Effector CD4-positive, alpha-beta T cell (primary cell): ENCODE data around the gene SESN1.
A peak's percentile ranks its signal among the peaks of the same experiment; 100 is the strongest.

ENCODE experiments used
- DNase-seq: peaks from one replicate; pipeline ENCODE4 v3.0.0-alpha.2; 2020

Gene SESN1

GRCh38 chr6:108953681-108954080 is 141.0 kb downstream of the SESN1 start:
- no peak for DNase-seq

- DNase-seq: no peak
Observed at GRCh38 chr6:108952776-108953486, 141.7 kb downstream of the SESN1 start.

GRCh38 chr6:108951351-108951953 is 143.2 kb downstream of the SESN1 start:
- DNase-seq: no peak

- DNase-seq: no peak
Observed at GRCh38 chr6:108948181-108948661, 146.4 kb downstream of the SESN1 start.

GRCh38 chr6:108947114-108947854 is 147.4 kb downstream of the SESN1 start:
- DNase-seq: no peak

- no peak for DNase-seq
Observed at GRCh38 chr6:108946695-108947094, 148.0 kb downstream of the SESN1 start.

GRCh38 chr6:108945681-108946159 is 148.9 kb downstream of the SESN1 start:
- DNase-seq: no peak

- no peak for DNase-seq
Observed at GRCh38 chr6:108944707-108945680, 149.7 kb downstream of the SESN1 start.

GRCh38 chr6:108944071-108944470 is 150.6 kb downstream of the SESN1 start:
- DNase-seq: no peak

GRCh38 chr6:108942556-108943492 is 151.8 kb downstream of the SESN1 start:
- DNase-seq: peak; percentile 52

GRCh38 chr6:108941859-108942258 is 152.8 kb downstream of the SESN1 start:
- DNase-seq: no peak

- no peak for DNase-seq
Observed at GRCh38 chr6:108941281-108941680, 153.4 kb downstream of the SESN1 start.

GRCh38 chr6:108940741-108941140 is 153.9 kb downstream of the SESN1 start:
- no peak for DNase-seq

- no peak for DNase-seq
Observed at GRCh38 chr6:108937170-108937569, 157.5 kb downstream of the SESN1 start.
